Liver (tissue), 9 donors: ENCODE results near the gene RGS1. TPM values are rescaled to one million over a fixed set of nuclear protein-coding genes. Genes with fewer than 3 reads are reported as not detected.

ENCODE experiments used
- DNase-seq: peaks from one replicate; pipeline ENCODE4 v3.0.0-alpha.2; 2017; ENCODE audit warnings: low spot score
- H3K27ac ChIP-seq, 2 donors: one replicate each; pipeline ENCODE4 v1.7.0; 2013; ENCODE audit warnings: inconsistent platforms in 2 of 2, low read length in 2 of 2, control low read depth in 1 of 2, low read depth in 1 of 2, mild to moderate bottlenecking in 1 of 2
- H3K27me3 ChIP-seq, 4 donors: one replicate each; pipeline versions ENCODE4 v1.6.1 to v1.7.0; 2013; ENCODE audit warnings: low read length in 3 of 4, inconsistent platforms in 1 of 4, mild to moderate bottlenecking in 1 of 4, moderate library complexity in 1 of 4; ENCODE audit not compliant: control insufficient read depth in 4 of 4, insufficient read depth in 4 of 4
- H3K36me3 ChIP-seq, 4 donors: one replicate each; pipeline versions ENCODE4 v1.6.1 to v1.7.0; 2013; ENCODE audit warnings: low read length in 3 of 4, mild to moderate bottlenecking in 3 of 4, low read depth in 1 of 4, moderate library complexity in 1 of 4; ENCODE audit not compliant: control insufficient read depth in 4 of 4, insufficient read depth in 3 of 4
- H3K4me1 ChIP-seq, 4 donors: one replicate each; pipeline versions ENCODE4 v1.6.1 to v1.7.0; 2013; ENCODE audit warnings: low read length in 3 of 4, mild to moderate bottlenecking in 3 of 4, moderate library complexity in 1 of 4; ENCODE audit not compliant: control insufficient read depth in 4 of 4, insufficient read depth in 4 of 4
- H3K4me3 ChIP-seq, 3 donors: one replicate each; pipeline versions ENCODE4 v1.6.1 to v1.7.0; 2013; ENCODE audit warnings: low read length in 3 of 3, control low read depth in 1 of 3, low read depth in 1 of 3, mild to moderate bottlenecking in 1 of 3
- H3K9ac ChIP-seq, 2 donors: one replicate each; pipeline ENCODE4 v1.7.0; 2013; ENCODE audit warnings: low read length in 2 of 2, mild to moderate bottlenecking in 2 of 2, moderate library complexity in 2 of 2, control low read depth in 1 of 2, low read depth in 1 of 2
- H3K9me3 ChIP-seq, 4 donors: one replicate each; pipeline versions ENCODE4 v1.6.1 to v1.7.0; 2013; ENCODE audit warnings: low read length in 3 of 4; ENCODE audit not compliant: control insufficient read depth in 4 of 4
- EGR1 ChIP-seq, 2 donors: IDR thresholded peaks; 2 replicates each; pipeline ENCODE4 v1.6.1; 2016 to 2018; ENCODE audit warnings: antibody characterized with exemption in 2 of 2, low read depth in 2 of 2
- FOXA1 ChIP-seq: IDR thresholded peaks from 2 replicates; pipeline ENCODE4 v1.6.1; 2016; ENCODE audit warnings: antibody characterized with exemption
- GABPA ChIP-seq, 2 donors: IDR thresholded peaks in 1 of 2; conservative IDR thresholded peaks in 1 of 2; 2 replicates each; pipeline ENCODE4 v1.6.1; 2016; ENCODE audit warnings: antibody characterized with exemption in 2 of 2, mild to moderate bottlenecking in 1 of 2, moderate library complexity in 1 of 2
- HNF4A ChIP-seq, 2 donors: conservative IDR thresholded peaks; 2 replicates each; pipeline ENCODE4 v1.6.1; 2016; ENCODE audit warnings: antibody characterized with exemption in 2 of 2, mild to moderate bottlenecking in 2 of 2
- HNF4G ChIP-seq: IDR thresholded peaks from 2 replicates; pipeline ENCODE4 v1.6.1; 2016; ENCODE audit warnings: antibody characterized with exemption
- JUND ChIP-seq, 2 donors: IDR thresholded peaks; 2 replicates each; pipeline ENCODE4 v1.6.1; 2016; ENCODE audit warnings: antibody characterized with exemption in 2 of 2
- RAD21 ChIP-seq, 2 donors: IDR thresholded peaks; 2 replicates each; pipeline ENCODE4 v1.6.1; 2016; ENCODE audit warnings: antibody characterized with exemption in 2 of 2, mild to moderate bottlenecking in 2 of 2
- RXRA ChIP-seq, 2 donors: IDR thresholded peaks; 2 replicates each; pipeline ENCODE4 v1.6.1; 2017 to 2018; ENCODE audit warnings: antibody characterized with exemption in 2 of 2, mild to moderate bottlenecking in 1 of 2
- SP1 ChIP-seq: IDR thresholded peaks from 2 replicates; pipeline ENCODE4 v1.6.1; 2018; ENCODE audit warnings: antibody characterized with exemption, mild to moderate bottlenecking
- TAF1 ChIP-seq: conservative IDR thresholded peaks from 2 replicates; pipeline ENCODE4 v1.6.1; 2016; ENCODE audit warnings: antibody characterized with exemption, mild to moderate bottlenecking
- YY1 ChIP-seq: IDR thresholded peaks from 2 replicates; pipeline ENCODE4 v1.6.1; 2016; ENCODE audit warnings: antibody characterized with exemption, mild to moderate bottlenecking
- WGBS: extraction: QIAGEN DNeasy Blood & Tissue Kit; methylation state at CpG from one replicate; pipeline ENCODE4 v1.1.7; 2013; 5-methylcytosine and 5-hydroxymethylcytosine counted together
- polyA plus RNA-seq, 2 donors: library from polyadenylated mRNA; stranded (reverse) in 1 of 2; unstranded in 1 of 2; fragments of 200-250 nt in 1 of 2; fragments of >200 nt in 1 of 2; fragmentation: Nextera tagmentation in 1 of 2; extraction: Ambion mirVana in 1 of 2; gene quantifications; one replicate each; pipeline versions ENCODE4 v1.2.1 to v1.2.3, GENCODE V29; 2013 to 2015
- total RNA-seq, 2 donors: library from RNA; depleted of rRNA; stranded (reverse); fragments of >200 nt; gene quantifications; one replicate each; pipeline ENCODE4 v1.2.3, GENCODE V29; 2014
- TF ChIP-seq, protein P1 (sequence below): IDR thresholded peaks from 2 replicates; pipeline ENCODE4 v1.6.1; 2016; ENCODE audit warnings: antibody characterized with exemption
- TF ChIP-seq, protein P2 (sequence below): fragments of 150-350 bp; IDR thresholded peaks from 2 replicates; pipeline ENCODE4 v1.5.1; 2017; ENCODE audit warnings: improper control_type of control experiment, low read depth, low read length; ENCODE audit not compliant: missing input control
- TF ChIP-seq, protein P3 (sequence below): IDR thresholded peaks from 2 replicates; pipeline ENCODE4 v1.6.1; 2016; ENCODE audit warnings: antibody characterized with exemption
- TF ChIP-seq, protein P4 (sequence below): IDR thresholded peaks from 2 replicates; pipeline ENCODE4 v1.6.1; 2016; ENCODE audit warnings: antibody characterized with exemption
- TF ChIP-seq, protein P5 (sequence below): IDR thresholded peaks from 2 replicates; pipeline ENCODE4 v1.6.1; 2016; ENCODE audit warnings: antibody characterized with exemption, mild to moderate bottlenecking
- donor health status: healthy.
- donor health status: healthy.
- donor health status: healthy.
- donor health status: healthy.
- donor health status: healthy.

RGS1 gene
- total and polyA plus RNA-seq, 4 donors = 1.8 to 7.7 (median 6.0) TPM

DNA sequence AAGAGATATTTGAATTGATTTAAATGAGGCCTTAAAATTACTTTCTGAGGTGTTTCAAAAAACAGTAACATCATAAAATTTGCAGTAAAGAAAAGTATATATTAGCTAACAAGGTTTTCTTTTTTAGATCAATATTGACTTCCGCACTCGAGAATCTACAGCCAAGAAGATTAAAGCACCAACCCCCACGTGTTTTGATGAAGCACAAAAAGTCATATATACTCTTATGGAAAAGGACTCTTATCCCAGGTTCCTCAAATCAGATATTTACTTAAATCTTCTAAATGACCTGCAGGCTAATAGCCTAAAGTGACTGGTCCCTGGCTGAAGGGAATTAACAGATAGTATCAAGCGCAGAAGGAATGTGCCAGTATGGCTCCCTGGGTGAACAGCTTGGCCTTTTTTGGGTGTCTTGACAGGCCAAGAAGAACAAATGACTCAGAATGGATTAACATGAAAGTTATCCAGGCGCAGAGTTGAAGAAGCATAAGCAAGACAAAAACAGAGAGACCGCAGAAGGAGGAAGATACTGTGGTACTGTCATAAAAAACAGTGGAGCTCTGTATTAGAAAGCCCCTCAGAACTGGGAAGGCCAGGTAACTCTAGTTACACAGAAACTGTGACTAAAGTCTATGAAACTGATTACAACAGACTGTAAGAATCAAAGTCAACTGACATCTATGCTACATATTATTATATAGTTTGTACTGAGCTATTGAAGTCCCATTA is 3.6 kb downstream of the RGS1 start:
- TF ChIP-seq FOXA1 = no peak
- no peak for TF ChIP-seq HNF4A (conservative IDR thresholded peaks at IDR 0.05)
- no peak for TF ChIP-seq SP1
- TF ChIP-seq, protein P1, sequence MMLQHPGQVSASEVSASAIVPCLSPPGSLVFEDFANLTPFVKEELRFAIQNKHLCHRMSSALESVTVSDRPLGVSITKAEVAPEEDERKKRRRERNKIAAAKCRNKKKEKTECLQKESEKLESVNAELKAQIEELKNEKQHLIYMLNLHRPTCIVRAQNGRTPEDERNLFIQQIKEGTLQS = no peak
- TF ChIP-seq RXRA (IDR thresholded peaks at IDR 0.05) = no peak
- TF ChIP-seq GABPA (IDR thresholded peaks at IDR 0.05 in 1 of 2, conservative IDR thresholded peaks at IDR 0.05 in 1 of 2) = no peak
- no peak for TF ChIP-seq YY1
- TF ChIP-seq JUND (IDR thresholded peaks at IDR 0.05) = no peak
- no peak for TF ChIP-seq EGR1 (IDR thresholded peaks at IDR 0.05; ENCODE audit: low read depth in 2 of 2)
- TF ChIP-seq, protein P2, sequence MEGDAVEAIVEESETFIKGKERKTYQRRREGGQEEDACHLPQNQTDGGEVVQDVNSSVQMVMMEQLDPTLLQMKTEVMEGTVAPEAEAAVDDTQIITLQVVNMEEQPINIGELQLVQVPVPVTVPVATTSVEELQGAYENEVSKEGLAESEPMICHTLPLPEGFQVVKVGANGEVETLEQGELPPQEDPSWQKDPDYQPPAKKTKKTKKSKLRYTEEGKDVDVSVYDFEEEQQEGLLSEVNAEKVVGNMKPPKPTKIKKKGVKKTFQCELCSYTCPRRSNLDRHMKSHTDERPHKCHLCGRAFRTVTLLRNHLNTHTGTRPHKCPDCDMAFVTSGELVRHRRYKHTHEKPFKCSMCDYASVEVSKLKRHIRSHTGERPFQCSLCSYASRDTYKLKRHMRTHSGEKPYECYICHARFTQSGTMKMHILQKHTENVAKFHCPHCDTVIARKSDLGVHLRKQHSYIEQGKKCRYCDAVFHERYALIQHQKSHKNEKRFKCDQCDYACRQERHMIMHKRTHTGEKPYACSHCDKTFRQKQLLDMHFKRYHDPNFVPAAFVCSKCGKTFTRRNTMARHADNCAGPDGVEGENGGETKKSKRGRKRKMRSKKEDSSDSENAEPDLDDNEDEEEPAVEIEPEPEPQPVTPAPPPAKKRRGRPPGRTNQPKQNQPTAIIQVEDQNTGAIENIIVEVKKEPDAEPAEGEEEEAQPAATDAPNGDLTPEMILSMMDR = no peak
- TF ChIP-seq, protein P3, sequence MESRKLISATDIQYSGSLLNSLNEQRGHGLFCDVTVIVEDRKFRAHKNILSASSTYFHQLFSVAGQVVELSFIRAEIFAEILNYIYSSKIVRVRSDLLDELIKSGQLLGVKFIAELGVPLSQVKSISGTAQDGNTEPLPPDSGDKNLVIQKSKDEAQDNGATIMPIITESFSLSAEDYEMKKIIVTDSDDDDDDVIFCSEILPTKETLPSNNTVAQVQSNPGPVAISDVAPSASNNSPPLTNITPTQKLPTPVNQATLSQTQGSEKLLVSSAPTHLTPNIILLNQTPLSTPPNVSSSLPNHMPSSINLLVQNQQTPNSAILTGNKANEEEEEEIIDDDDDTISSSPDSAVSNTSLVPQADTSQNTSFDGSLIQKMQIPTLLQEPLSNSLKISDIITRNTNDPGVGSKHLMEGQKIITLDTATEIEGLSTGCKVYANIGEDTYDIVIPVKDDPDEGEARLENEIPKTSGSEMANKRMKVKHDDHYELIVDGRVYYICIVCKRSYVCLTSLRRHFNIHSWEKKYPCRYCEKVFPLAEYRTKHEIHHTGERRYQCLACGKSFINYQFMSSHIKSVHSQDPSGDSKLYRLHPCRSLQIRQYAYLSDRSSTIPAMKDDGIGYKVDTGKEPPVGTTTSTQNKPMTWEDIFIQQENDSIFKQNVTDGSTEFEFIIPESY = no peak
- no peaks in the 10 kb centered on the region for H3K36me3 ChIP-seq
- no peak overlapping the region for H3K27ac ChIP-seq
- no peaks in the 10 kb centered on the region for H3K9me3 ChIP-seq
- WGBS = 84% methylated on average over 6 of the region's 6 CpGs
- H3K27me3 ChIP-seq = no peaks in the 10 kb centered on the region
- peak overlapping the region in 1 of 2 donors; percentile 21 for H3K9ac ChIP-seq
- DNase-seq = no peak
- H3K4me3 ChIP-seq = no peak overlapping the region
- peaks cover 0 to 1% (median 0%) of the 10 kb centered on the region in 4 donors for H3K4me1 ChIP-seq

DNA sequence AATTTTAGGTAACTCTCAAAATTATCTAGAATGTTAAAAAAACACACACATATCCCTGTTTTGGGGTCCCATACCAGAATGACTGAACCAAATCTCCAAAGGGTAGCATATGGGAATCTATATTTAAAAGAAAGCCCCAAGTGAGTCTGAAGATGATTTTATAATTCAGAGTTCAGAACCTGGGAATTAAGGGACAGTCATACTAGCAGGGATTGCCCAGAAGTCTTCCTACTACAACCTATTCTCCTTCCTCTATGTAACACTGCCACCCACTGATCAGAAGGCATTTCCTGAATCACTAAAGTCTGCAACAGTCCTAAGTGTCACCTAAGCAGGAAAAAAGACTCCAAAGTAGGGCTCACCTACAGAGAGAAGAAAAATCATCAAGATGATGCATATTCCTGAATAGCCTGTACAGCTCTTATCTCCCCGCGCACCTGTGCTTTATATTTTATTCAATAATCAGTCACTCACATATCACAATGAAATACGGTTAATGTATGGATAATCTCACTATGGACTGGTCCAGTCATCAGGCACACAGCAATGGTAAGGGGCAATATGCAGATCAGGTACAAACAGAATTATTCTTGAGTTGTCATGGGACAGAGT is 4.9 kb downstream of the RGS1 start:
- DNase-seq = no peak
- H3K9ac ChIP-seq = no peak overlapping the region

More for the DNA sequence above, 4.9 kb downstream of the RGS1 start:
- Histone ChIP-seq H3K9me3 (no peaks in the 10 kb centered on the region), H3K36me3 (no peaks in the 10 kb centered on the region), H3K4me1 (peaks cover 0 to 1% (median 0%) of the 10 kb centered on the region in 4 donors), H3K27ac (no peak overlapping the region), H3K4me3 (no peak overlapping the region), H3K27me3 (no peaks in the 10 kb centered on the region)
- TF ChIP-seq YY1 (no peak), EGR1 (IDR thresholded peaks at IDR 0.05; ENCODE audit: low read depth in 2 of 2) (no peak), JUND (IDR thresholded peaks at IDR 0.05) (no peak), GABPA (IDR thresholded peaks at IDR 0.05 in 1 of 2, conservative IDR thresholded peaks at IDR 0.05 in 1 of 2) (no peak), TAF1 (no peak), RAD21 (IDR thresholded peaks at IDR 0.05) (peak; percentile 78 to 81), HNF4G (no peak)
- TF ChIP-seq, protein P4, sequence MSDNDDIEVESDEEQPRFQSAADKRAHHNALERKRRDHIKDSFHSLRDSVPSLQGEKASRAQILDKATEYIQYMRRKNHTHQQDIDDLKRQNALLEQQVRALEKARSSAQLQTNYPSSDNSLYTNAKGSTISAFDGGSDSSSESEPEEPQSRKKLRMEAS = no peak
- TF ChIP-seq, protein P5, sequence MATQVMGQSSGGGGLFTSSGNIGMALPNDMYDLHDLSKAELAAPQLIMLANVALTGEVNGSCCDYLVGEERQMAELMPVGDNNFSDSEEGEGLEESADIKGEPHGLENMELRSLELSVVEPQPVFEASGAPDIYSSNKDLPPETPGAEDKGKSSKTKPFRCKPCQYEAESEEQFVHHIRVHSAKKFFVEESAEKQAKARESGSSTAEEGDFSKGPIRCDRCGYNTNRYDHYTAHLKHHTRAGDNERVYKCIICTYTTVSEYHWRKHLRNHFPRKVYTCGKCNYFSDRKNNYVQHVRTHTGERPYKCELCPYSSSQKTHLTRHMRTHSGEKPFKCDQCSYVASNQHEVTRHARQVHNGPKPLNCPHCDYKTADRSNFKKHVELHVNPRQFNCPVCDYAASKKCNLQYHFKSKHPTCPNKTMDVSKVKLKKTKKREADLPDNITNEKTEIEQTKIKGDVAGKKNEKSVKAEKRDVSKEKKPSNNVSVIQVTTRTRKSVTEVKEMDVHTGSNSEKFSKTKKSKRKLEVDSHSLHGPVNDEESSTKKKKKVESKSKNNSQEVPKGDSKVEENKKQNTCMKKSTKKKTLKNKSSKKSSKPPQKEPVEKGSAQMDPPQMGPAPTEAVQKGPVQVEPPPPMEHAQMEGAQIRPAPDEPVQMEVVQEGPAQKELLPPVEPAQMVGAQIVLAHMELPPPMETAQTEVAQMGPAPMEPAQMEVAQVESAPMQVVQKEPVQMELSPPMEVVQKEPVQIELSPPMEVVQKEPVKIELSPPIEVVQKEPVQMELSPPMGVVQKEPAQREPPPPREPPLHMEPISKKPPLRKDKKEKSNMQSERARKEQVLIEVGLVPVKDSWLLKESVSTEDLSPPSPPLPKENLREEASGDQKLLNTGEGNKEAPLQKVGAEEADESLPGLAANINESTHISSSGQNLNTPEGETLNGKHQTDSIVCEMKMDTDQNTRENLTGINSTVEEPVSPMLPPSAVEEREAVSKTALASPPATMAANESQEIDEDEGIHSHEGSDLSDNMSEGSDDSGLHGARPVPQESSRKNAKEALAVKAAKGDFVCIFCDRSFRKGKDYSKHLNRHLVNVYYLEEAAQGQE = peak; percentile 86
- TF ChIP-seq, protein P2 = peak; percentile 38
- WGBS = 88% methylated on average over 3 of the region's 3 CpGs
